OCI-M2 (cell line): ENCODE measurements around the gene NPC1L1.

Experiments used
- DNase-seq: peaks from one replicate; lab custom pipeline; 2025; ENCODE audit not compliant: unreplicated experiment; lab: John Stamatoyannopoulos, UW

NPC1L1 gene, protein sequence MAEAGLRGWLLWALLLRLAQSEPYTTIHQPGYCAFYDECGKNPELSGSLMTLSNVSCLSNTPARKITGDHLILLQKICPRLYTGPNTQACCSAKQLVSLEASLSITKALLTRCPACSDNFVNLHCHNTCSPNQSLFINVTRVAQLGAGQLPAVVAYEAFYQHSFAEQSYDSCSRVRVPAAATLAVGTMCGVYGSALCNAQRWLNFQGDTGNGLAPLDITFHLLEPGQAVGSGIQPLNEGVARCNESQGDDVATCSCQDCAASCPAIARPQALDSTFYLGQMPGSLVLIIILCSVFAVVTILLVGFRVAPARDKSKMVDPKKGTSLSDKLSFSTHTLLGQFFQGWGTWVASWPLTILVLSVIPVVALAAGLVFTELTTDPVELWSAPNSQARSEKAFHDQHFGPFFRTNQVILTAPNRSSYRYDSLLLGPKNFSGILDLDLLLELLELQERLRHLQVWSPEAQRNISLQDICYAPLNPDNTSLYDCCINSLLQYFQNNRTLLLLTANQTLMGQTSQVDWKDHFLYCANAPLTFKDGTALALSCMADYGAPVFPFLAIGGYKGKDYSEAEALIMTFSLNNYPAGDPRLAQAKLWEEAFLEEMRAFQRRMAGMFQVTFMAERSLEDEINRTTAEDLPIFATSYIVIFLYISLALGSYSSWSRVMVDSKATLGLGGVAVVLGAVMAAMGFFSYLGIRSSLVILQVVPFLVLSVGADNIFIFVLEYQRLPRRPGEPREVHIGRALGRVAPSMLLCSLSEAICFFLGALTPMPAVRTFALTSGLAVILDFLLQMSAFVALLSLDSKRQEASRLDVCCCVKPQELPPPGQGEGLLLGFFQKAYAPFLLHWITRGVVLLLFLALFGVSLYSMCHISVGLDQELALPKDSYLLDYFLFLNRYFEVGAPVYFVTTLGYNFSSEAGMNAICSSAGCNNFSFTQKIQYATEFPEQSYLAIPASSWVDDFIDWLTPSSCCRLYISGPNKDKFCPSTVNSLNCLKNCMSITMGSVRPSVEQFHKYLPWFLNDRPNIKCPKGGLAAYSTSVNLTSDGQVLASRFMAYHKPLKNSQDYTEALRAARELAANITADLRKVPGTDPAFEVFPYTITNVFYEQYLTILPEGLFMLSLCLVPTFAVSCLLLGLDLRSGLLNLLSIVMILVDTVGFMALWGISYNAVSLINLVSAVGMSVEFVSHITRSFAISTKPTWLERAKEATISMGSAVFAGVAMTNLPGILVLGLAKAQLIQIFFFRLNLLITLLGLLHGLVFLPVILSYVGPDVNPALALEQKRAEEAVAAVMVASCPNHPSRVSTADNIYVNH (N-terminal part only)

DNA sequence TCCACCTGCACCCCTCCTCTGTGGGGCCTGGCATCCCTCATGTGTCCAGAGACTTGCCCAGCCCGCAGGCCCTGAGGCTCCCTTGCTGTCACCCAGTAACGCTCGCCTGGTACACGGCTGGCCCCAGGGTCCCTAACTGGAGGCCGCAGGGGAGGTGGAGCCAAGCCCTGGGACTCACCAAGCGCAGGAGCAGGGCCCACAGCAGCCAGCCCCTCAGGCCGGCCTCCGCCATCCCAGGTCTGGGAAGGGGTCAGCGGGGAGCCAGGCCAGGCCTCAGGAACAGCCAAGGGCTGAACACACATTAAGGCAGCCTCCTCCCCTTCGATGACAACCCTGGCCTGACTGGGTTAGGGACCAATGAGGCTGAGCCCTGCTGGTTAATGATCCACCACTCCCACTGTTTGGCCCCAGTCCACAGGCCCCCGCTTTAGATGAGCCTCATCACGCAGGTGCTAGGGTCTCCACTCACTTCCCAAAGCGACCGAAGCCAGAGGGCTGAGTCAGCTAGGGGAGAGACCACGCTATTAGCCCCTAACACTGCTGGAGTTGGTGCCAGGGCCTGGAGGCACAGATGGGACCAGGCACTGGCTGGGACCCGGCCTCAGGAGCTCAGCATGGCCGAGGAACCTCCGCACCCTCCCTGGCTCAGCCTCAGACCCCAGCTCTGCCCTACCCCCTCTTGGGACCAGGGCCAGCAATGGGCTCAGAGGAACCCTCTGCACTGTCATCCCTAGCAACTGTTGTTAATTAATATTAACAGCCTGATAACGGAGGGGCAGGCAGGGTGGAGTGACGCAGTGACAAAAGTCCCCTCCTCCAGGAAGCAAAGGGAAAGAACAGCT is at the start of gene NPC1L1:
Gene NPC1L1 (minus strand): TSS at position 303 of the 842 bp plus-strand sequence. CDS start 71 bp downstream, at position 232.
- DNase-seq = no peak

DNA sequence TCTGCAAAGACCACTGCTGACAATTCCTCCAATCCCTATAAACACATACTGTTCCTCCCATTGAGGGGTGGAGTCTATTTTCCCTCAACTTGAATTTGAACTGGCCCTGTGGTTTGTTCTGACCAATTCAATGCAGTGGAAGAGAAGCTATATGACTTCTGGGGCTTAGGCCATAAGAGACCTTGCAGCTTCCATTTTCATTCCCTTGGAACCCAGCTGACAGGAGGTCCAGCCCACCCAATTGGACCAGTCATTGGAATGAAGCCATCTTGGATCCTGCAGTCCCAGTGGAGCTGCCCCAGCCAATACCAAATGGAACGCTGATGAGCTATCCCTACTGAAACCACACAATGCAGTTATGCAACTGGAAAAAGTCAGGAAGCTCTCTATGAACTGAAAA is 49.8 kb upstream of the NPC1L1 start:
- DNase-seq = no peak

DNA sequence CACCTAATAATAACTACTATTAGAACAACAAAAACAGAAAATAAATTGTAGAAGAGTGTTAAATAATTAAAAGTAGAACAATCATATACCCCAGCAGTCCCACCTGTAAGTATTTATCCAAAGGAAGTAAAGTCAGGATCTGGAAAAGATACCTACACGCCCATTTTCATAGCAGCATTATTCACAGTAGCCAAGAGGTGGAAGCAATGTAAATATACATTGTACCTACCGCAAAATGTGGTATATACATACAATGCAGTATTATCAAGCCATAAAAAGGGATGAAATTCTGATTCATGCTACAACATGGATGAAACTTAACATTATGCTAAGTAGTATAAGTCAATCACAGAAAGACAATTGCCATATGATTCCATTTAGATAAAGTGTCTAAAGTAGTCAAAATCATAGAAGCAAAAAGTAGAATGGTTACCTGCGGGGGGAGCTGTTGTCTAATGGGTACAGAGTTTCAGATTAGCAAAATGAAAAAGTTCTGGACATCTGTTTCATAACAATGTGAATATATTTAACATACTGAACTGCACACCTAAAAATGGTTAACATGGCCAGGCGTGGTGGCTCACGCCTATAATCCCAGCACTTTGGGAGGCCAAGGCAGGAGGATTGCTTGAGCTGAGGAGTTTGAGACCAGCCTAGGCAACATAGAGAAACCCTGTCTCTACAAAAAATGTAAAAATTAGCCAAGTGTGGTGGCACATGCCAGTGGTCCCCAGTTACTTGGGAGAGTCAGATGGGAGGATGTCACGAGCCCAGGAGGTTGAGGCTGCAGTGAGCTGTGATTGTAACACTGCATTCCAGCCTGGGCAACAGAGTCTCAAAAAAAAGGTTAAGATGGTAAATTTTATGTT is 46.9 kb upstream of the NPC1L1 start:
- DNase-seq = no peak

DNA sequence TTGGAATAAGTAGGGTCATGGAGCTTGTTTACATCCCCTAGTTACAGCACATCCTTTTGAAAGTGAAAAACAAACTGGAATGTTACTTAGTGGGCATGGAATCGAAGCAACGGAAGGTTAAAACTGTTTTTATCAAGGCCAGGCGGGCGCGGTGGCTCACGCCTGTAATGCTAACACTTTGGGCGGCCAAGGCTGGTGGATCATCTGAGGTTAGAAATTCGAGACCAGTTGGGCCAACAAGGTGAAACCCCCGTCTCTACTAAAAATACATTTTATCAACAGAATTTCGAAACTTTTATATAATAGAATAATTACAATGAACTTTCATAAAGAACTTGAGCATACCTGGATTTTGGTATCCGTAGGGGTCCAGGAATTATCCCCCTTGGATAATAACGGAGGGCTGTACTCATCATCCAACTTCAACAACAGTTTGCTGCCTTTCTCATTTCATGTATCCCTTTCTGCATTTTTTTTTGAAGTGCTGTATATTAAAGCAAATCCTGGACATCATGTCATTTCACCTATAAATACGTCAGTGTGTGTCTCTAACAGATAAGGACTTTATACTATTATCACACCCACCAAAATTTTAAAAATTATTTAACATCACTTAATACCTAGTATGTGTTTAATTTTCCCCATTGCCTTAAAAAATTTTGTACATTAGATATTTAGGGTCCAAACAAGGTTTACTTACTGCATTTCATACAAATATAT is 42.2 kb upstream of the NPC1L1 start:
- no peak for DNase-seq

DNA sequence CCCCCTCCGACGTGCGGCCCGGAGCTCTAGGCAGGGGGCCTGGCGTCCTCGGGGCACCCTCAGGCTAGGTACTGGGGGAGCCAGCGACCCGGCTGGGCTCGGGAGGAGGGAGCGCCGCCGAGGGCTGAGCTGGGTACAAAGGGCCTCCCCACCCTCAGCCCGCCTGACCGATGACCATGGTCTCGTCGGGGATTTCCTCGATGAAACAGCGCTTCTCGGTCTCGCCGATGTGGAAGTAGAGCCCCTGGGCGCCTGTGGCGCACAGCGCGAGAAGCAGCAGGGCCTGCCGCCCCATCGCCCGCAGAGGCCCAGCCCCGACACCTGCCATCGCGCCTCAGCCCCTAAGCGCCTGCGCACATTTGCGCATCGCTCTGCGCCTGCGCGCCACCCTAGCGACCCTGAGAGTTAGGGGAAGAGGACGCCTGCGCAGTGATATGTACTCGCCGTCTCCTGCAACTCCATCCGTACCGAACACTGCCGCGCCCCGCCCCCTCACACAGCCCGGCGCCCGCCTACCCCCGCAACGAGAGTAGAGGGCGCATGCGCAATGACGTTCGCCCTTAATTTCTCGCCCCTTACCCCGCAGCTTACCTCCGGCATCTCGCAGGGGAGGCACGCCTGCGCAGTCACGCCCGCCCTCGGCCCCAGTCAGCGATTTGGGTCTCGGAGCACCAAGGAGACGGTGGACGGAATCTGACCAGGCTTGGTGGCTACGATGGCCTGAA is 40.9 kb upstream of the NPC1L1 start, which contains the start of gene TMED4:
Gene TMED4 (minus strand): TSS at position 353 of the 725 bp plus-strand sequence. CDS start 25 bp downstream, at position 328.
- DNase-seq = peak; percentile 71

DNA sequence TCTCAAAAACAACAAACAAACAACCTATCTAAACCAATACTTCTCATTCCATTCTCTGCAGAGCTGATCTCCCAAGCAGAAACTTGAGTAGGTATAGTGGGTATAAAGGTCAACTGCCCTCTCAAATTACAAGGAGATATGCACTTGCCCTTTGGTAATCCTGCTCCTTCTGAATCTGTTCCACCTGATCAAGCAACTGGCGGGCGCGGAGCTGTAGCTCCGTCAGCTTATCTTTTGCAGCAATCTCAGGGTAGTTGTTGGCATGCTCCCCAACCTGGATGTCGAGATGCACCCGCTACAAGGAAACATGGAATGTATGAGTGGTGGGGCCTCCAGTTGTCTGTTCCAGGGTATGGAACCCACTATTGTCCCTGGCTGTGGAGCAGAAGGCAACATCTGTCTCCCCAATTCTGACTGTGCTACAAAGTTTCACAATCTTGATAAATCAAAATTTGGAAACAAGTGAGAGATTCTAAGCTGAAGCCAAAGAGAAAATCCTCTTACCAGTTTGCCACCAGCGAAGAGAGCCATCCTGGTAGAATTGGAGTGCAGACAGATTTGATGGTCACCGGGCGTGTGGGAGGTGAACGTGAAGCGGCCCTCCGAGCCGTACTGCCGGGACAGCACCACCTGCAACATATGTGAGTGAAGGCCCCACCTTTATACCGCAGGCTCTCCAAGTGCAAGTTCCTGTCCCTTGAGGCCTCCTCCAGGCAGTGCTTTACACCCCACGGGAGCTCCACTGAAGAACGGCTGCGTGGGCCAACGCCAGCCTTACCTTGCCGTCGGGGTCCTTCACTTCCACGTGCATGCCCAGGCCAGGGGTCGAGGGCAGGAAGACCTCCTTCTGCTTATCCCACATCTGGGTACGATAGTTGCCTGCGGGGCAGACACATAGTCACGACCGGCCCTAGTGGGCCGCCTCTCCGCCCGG is 40.1 kb upstream of the NPC1L1 start:
- DNase-seq = no peak

DNA sequence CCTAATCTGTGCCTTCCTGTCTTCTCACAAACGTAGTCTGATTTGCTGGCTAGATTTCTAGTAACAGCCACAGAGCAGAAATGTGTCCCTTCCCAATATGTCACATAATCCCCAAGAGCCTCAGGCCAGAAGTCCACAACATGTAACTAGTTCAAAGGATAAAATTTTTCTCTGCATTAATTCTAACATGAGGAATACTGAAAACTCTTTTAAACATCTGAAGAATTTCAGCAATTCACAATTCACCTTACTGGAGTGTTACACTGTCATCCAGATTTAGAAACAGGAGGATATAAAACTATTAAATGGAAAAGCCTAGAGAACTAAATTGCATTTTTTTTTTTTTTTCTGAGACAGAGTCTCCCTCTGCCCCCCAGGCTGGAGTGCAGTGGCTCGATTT is 35.1 kb upstream of the NPC1L1 start:
- DNase-seq = no peak

DNA sequence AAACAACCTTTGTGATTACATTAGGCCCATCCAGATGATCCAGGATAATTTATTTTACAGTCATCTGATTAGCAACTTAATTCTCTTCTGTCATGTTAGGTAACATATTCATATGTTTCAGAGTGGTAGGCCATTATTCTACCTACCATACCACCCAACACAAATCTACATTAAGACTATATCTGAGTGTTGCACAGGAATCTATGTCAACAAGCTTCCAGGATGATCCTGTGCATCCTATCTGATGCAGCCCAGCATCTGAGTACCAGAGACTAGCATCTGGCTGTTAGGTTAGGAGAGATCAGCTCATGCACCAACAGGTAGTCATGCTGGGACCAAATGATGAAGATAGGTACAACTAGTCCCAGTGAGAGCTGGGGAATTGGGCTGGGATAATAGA is 33.9 kb upstream of the NPC1L1 start:
- DNase-seq = no peak

DNA sequence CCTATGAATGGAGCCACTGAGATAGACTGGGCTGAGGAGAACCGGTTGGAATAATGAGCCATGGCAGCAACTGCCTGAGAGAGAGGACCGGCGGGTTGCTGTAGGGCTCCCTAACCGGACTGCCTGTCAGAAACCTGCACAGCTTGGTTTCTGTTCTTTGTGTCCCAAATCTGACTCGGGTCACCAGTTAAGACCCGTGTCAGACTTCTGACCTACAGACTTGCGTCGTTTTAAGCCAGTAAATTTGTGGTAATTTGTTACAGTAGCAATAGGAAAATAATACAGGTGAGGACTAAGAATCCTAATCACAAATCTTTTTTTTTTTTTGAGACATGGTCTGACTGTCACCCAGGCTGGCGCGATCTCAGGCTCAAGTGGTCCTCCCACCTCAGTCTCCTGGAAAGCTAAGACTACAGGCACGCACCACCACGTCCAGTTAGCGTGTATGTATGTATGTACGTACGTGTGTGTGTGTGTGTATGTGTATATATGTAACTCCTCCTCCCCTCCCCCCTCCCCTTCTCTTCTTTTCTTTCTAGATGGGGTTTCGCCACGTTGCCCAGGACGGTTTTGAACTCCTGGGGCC is 33.2 kb upstream of the NPC1L1 start:
- DNase-seq = no peak

DNA sequence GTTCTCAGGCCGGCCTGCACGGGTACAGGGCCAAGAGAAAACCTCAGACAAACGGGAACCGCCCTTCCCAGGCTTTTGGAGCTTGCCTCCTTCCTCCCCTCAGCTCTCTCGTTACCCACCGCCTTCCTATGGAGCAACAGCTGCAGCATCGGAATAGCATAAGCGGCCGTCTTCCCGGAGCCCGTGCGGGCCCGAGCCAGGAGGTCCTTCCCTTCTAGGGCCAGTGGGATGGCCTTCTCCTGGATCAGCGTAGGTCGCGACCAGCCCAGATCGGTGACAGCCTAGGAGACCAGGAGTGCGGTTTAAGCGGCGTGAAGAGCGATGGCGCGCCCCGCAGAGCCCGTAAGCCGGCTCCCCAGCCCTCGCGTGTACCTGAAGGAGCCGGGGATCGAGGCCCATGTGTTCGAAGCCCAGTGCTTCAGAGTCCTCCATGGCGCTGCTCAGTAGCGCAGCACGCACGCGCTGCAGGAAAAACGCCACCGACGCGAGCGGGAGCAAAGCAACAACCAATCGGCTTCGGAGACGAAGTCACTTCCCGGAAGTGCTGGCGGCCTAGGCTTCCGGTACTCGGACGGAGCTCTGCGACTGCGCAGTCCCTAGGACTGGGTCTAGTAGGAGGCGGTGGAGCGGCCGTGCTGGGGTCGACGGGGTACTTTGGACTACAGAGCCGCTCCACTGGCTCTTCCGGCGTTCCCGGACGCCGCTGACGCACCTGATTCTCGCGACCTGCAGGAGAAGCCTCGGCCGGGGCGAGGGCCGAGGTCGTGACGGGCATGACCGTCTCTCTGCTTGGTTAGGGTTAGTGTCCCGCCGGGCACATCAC is 32.5 kb upstream of the NPC1L1 start, which contains the start of gene DDX56:
Gene DDX56 (minus strand): TSS at position 445 of the 823 bp plus-strand sequence. CDS start 13 bp downstream, at position 432.
- DNase-seq = peak; percentile 75

DNA sequence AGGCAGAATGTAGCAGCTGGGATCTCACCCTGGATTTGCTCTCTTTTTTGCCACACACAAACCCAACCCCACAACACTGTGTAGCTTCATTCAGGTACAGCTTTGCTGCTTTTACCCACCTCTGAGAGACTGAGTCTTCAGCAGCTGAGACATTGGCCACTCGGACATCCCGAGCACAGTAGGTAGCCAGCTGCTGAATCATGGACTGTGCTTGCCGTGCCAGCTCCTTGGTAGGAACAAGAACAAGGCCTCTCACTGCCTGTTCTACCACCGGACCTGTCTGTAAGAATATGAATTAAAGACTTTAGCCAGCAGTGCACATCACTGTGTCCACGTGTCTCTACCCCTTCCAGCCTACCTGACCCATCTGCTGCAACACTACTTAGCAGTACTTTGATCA is 31.6 kb upstream of the NPC1L1 start:
- no peak for DNase-seq

DNA sequence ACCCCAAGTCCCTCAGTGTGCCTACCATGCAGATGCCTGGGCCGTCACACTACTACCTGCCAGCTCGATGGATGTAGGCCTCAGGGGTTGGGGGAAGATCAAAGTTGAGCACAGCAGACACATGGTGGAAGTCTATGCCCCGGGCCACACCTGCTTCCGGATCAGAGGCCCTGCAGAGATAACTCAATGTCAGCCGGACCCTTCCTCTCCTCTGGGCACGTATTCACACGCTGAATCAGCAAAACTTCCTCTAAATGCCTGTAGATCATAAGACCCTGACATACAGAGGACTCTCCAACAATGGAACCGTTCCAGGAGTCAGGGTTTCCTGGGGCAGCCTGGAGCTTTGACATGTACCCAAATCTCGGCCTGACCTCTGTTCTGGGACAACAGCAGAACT is 28.8 kb upstream of the NPC1L1 start:
- no peak for DNase-seq

DNA sequence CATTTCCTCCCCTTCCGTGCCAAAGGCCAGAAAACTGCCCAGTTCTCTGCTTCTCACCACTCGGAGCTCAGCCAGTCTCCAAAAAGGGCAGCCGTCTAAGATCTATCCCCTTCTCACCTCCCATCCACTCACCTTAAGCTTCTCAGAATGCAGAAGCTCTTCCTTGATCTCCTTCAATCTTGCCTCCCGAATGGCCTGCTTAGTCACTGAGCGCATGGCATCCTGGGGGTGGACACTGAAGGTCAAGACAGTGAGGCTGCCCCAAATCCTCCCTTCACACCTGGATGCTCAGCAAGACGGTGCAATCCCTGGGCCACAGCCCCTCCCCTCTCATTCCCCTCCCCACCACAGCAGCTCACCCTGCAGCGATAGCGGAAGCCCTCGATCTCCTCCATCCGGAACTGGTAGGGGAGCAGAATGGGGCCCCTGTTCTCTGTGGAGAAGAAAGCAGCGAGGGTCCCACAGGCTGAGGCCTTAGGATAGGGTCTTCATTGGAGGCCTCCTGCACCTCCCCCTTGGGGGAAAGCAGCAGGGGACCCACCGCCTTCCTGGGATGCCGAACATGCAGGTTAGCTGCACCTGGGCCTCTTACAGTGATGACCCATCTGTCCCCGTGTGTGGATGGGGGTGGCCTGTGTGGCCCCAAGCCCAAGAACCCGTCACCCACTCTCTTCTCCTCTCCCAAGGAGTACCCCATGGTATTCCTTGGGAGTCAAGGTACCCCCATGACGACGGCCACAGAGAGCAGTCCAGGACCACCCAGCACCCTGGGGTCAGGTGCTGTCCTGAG is 27.8 kb upstream of the NPC1L1 start:
- DNase-seq = no peak

DNA sequence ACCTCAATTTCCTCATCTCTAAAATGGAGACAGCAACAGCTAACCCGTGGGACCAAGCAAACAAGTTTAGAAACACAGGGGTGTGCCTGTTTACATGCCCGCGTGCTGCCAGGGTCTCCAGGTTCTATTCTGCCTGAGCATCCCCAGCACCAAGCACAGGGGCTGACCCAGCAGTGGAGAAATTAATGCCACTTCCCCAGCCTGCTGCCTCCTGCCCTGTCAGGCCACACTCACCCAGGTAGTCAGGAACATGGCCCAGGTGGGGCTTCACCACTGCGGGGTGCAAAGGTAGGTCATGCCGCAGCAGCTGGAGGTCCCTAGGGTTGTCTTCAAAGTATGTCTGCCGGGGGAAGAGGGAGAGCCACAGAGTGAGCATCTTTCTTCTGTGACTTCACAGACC is 26.8 kb upstream of the NPC1L1 start:
- no peak for DNase-seq

DNA sequence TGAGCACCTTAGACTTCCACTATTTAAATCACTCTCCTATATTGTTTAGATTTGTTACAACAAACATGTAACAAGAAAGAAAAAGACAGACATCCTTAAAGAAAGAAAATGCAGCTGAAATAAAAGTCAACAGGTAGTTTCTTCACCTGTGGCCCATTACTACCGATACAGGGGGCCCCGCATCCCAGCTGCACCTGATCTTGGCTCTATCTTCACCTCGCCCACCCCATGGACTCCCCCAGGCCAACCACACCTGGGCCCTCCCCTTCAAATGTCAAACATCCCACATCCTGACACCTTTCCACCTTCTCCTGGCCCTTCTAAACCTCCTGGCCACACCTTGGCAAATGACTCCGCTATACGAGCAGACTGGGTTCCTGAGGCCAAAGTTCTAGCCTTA is 25.6 kb upstream of the NPC1L1 start:
- no peak for DNase-seq
